ENCODE results near the gene DMD. TPM values are rescaled to one million over a fixed set of nuclear protein-coding genes. Genes with fewer than 3 reads are reported as not detected.

The DMD gene
- total and polyA plus RNA-seq, 3 experiments from 2014 or later = 0.03 to 0.48 (median 0.40) TPM

DNA sequence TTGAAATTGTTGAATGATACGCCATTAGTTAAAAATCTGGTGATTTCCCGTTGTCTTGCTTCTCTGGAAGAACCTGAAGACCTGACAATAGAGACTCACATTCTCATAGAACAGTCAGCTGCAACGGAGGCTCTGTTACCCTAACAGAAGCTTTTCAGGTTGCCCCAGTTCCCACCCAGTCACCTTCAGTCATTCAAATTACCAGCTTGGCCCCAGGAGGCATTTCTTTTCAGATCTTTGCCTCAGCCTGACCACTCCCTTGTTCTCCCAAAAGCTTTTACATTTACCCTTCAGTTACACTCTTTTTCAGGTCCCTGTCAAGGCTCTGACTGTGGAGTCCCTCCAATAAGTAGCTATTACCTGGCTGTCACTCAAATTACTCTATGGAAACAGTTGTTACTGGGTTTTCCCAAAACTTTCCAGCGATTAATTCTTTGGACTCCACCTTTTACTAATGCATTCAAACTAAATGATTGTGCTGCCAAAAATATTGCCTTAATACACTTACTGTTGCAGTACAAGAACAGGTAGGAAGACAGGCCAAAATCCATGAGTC is 1977.3 kb downstream of the DMD start:
- no peak overlapping the region for H3K4me3 Mint-ChIP-seq
- no peaks in the 10 kb centered on the region for H3K4me1 Mint-ChIP-seq
- no peaks in the 10 kb centered on the region for H3K27me3 ChIP-seq (ENCODE audit: insufficient read depth, low read length, poor library complexity, severe bottlenecking)
- ChIA-PET POLR2A (no interaction called here), CTCF (no interaction called here)
- no peak overlapping the region for H3K27ac Mint-ChIP-seq
- no peaks in the 10 kb centered on the region for H3K36me3 Mint-ChIP-seq
- DNase-seq = no peak
- H3K27me3 Mint-ChIP-seq = peaks cover 0 to 1% of the 10 kb centered on the region in 2 donors
- no peaks in the 10 kb centered on the region for H3K36me3 ChIP-seq (ENCODE audit: insufficient read depth, low read length)
- no peaks in the 10 kb centered on the region for H3K4me1 ChIP-seq (ENCODE audit: insufficient read depth, low read length)
- H3K27ac ChIP-seq (ENCODE audit: low read depth, low read length) = no peak overlapping the region
- peaks cover 0 to 3% (median 0%) of the 10 kb centered on the region in 5 donors for H3K9me3 Mint-ChIP-seq
- H3K4me3 ChIP-seq (ENCODE audit: low read length) = no peak overlapping the region
- no peaks in the 10 kb centered on the region for H3K9me3 ChIP-seq (ENCODE audit: low read length)

GRCh38 chrX:31232506-31232905 is 1978.8 kb downstream of the DMD start:
- Mint-ChIP-seq H3K4me1 (no peaks in the 10 kb centered on the region), H3K27me3 (peaks cover 0 to 1% of the 10 kb centered on the region in 2 donors), H3K9me3 (peaks cover 0 to 3% (median 0%) of the 10 kb centered on the region in 5 donors), H3K4me3 (no peak overlapping the region), H3K36me3 (no peaks in the 10 kb centered on the region), H3K27ac (no peak overlapping the region)
- Histone ChIP-seq H3K9me3 (ENCODE audit: low read length) (no peaks in the 10 kb centered on the region), H3K27me3 (ENCODE audit: insufficient read depth, low read length, poor library complexity, severe bottlenecking) (no peaks in the 10 kb centered on the region), H3K4me1 (ENCODE audit: insufficient read depth, low read length) (no peaks in the 10 kb centered on the region), H3K27ac (ENCODE audit: low read depth, low read length) (no peak overlapping the region), H3K4me3 (ENCODE audit: low read length) (no peak overlapping the region), H3K36me3 (ENCODE audit: insufficient read depth, low read length) (no peaks in the 10 kb centered on the region)
- ChIA-PET CTCF (no interaction called here), POLR2A (no interaction called here)
- no peak for DNase-seq

GRCh38 chrX:31228909-31229308 is 1982.4 kb downstream of the DMD start:
- H3K27ac ChIP-seq (ENCODE audit: low read depth, low read length) = no peak overlapping the region
- Mint-ChIP-seq H3K27me3 (peaks cover 0 to 3% of the 10 kb centered on the region in 2 donors), H3K4me1 (no peaks in the 10 kb centered on the region), H3K36me3 (no peaks in the 10 kb centered on the region), H3K27ac (no peak overlapping the region), H3K9me3 (peaks cover 0 to 3% (median 0%) of the 10 kb centered on the region in 5 donors), H3K4me3 (no peak overlapping the region)
- ChIA-PET POLR2A (no interaction called here), CTCF (no interaction called here)
- H3K4me1 ChIP-seq (ENCODE audit: insufficient read depth, low read length) = no peaks in the 10 kb centered on the region
- no peak overlapping the region for H3K4me3 ChIP-seq (ENCODE audit: low read length)
- DNase-seq = no peak
- H3K9me3 ChIP-seq (ENCODE audit: low read length) = no peaks in the 10 kb centered on the region
- no peaks in the 10 kb centered on the region for H3K27me3 ChIP-seq (ENCODE audit: insufficient read depth, low read length, poor library complexity, severe bottlenecking)
- H3K36me3 ChIP-seq (ENCODE audit: insufficient read depth, low read length) = no peaks in the 10 kb centered on the region

GRCh38 chrX:31228415-31228832 is 1982.9 kb downstream of the DMD start:
- Histone ChIP-seq H3K27ac (ENCODE audit: low read depth, low read length) (no peak overlapping the region), H3K27me3 (ENCODE audit: insufficient read depth, low read length, poor library complexity, severe bottlenecking) (no peaks in the 10 kb centered on the region), H3K4me1 (ENCODE audit: insufficient read depth, low read length) (no peaks in the 10 kb centered on the region), H3K36me3 (ENCODE audit: insufficient read depth, low read length) (no peaks in the 10 kb centered on the region), H3K4me3 (ENCODE audit: low read length) (no peak overlapping the region), H3K9me3 (ENCODE audit: low read length) (no peaks in the 10 kb centered on the region)
- POLR2A ChIA-PET = no interaction called here
- Mint-ChIP-seq H3K27me3 (peaks cover 0 to 3% of the 10 kb centered on the region in 2 donors), H3K36me3 (no peaks in the 10 kb centered on the region), H3K4me3 (peak overlapping the region in 1 of 7 donors; percentile 8), H3K27ac (no peak overlapping the region), H3K9me3 (peaks cover 0 to 3% (median 0%) of the 10 kb centered on the region in 5 donors), H3K4me1 (no peaks in the 10 kb centered on the region)
- CTCF ChIA-PET = no interaction called here
- DNase-seq = no peak

GRCh38 chrX:31227250-31227649 is 1984.1 kb downstream of the DMD start:
- Mint-ChIP-seq H3K4me3 (no peak overlapping the region), H3K9me3 (peaks cover 0 to 2% (median 0%) of the 10 kb centered on the region in 5 donors), H3K4me1 (no peaks in the 10 kb centered on the region), H3K27me3 (peaks cover 0 to 2% of the 10 kb centered on the region in 2 donors), H3K36me3 (no peaks in the 10 kb centered on the region), H3K27ac (no peak overlapping the region)
- Histone ChIP-seq H3K27ac (ENCODE audit: low read depth, low read length) (no peak overlapping the region), H3K9me3 (ENCODE audit: low read length) (no peaks in the 10 kb centered on the region), H3K36me3 (ENCODE audit: insufficient read depth, low read length) (no peaks in the 10 kb centered on the region), H3K4me1 (ENCODE audit: insufficient read depth, low read length) (no peaks in the 10 kb centered on the region), H3K4me3 (ENCODE audit: low read length) (no peak overlapping the region), H3K27me3 (ENCODE audit: insufficient read depth, low read length, poor library complexity, severe bottlenecking) (no peaks in the 10 kb centered on the region)
- CTCF ChIA-PET = no interaction called here
- POLR2A ChIA-PET = no interaction called here
- no peak for DNase-seq

DNA sequence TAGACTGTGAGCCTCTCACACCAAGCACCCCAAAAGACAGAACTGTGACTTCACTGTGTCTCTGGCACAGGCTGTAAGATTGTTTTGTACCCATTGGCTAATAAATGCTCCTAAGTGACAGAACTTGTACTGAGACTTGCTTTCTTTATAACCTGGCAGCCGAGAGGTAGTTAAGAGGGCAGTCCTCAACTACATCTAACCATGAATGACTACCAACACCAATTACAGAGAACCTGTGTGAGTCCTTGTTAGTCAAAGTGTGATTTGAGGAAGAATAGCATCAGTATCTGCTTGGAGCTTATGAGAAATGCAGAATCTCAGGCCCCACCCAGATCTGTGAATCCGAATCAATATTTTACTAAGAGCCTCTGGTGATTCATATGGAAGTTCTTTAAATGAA is 1985.5 kb downstream of the DMD start:
- Histone ChIP-seq H3K4me3 (ENCODE audit: low read length) (no peak overlapping the region), H3K27ac (ENCODE audit: low read depth, low read length) (no peak overlapping the region), H3K27me3 (ENCODE audit: insufficient read depth, low read length, poor library complexity, severe bottlenecking) (no peaks in the 10 kb centered on the region), H3K4me1 (ENCODE audit: insufficient read depth, low read length) (no peaks in the 10 kb centered on the region), H3K9me3 (ENCODE audit: low read length) (no peaks in the 10 kb centered on the region), H3K36me3 (ENCODE audit: insufficient read depth, low read length) (no peaks in the 10 kb centered on the region)
- Mint-ChIP-seq H3K4me3 (no peak overlapping the region), H3K9me3 (peaks cover 0 to 2% (median 0%) of the 10 kb centered on the region in 5 donors), H3K4me1 (no peaks in the 10 kb centered on the region), H3K27ac (no peak overlapping the region), H3K36me3 (no peaks in the 10 kb centered on the region), H3K27me3 (peaks cover 0 to 2% of the 10 kb centered on the region in 2 donors)
- ChIA-PET POLR2A (no interaction called here), CTCF (no interaction called here)
- DNase-seq = no peak

- POLR2A ChIA-PET = no interaction called here
- H3K4me1 ChIP-seq (ENCODE audit: insufficient read depth, low read length) = no peaks in the 10 kb centered on the region
- no peaks in the 10 kb centered on the region for H3K9me3 ChIP-seq (ENCODE audit: low read length)
- Mint-ChIP-seq H3K9me3 (peaks cover 0 to 2% (median 0%) of the 10 kb centered on the region in 5 donors), H3K27me3 (peaks cover 0 to 2% of the 10 kb centered on the region in 2 donors), H3K4me1 (no peaks in the 10 kb centered on the region), H3K27ac (no peak overlapping the region), H3K4me3 (no peak overlapping the region), H3K36me3 (no peaks in the 10 kb centered on the region)
- no peaks in the 10 kb centered on the region for H3K36me3 ChIP-seq (ENCODE audit: insufficient read depth, low read length)
- no peak overlapping the region for H3K4me3 ChIP-seq (ENCODE audit: low read length)
- CTCF ChIA-PET = no interaction called here
- H3K27ac ChIP-seq (ENCODE audit: low read depth, low read length) = no peak overlapping the region
- no peaks in the 10 kb centered on the region for H3K27me3 ChIP-seq (ENCODE audit: insufficient read depth, low read length, poor library complexity, severe bottlenecking)
- DNase-seq = no peak
These were observed 1986.9 kb downstream of the DMD start for GRCh38 chrX:31224381-31225012.

GRCh38 chrX:31223817-31224216 is 1987.5 kb downstream of the DMD start:
- Mint-ChIP-seq H3K36me3 (no peaks in the 10 kb centered on the region), H3K27ac (no peak overlapping the region), H3K4me3 (no peak overlapping the region), H3K27me3 (peaks cover 0 to 2% of the 10 kb centered on the region in 2 donors), H3K9me3 (peaks cover 0 to 2% (median 0%) of the 10 kb centered on the region in 5 donors), H3K4me1 (no peaks in the 10 kb centered on the region)
- H3K36me3 ChIP-seq (ENCODE audit: insufficient read depth, low read length) = no peaks in the 10 kb centered on the region
- H3K9me3 ChIP-seq (ENCODE audit: low read length) = no peaks in the 10 kb centered on the region
- DNase-seq = no peak
- H3K4me1 ChIP-seq (ENCODE audit: insufficient read depth, low read length) = no peaks in the 10 kb centered on the region
- H3K4me3 ChIP-seq (ENCODE audit: low read length) = no peak overlapping the region
- POLR2A ChIA-PET = no interaction called here
- CTCF ChIA-PET = no interaction called here
- H3K27ac ChIP-seq (ENCODE audit: low read depth, low read length) = no peak overlapping the region
- H3K27me3 ChIP-seq (ENCODE audit: insufficient read depth, low read length, poor library complexity, severe bottlenecking) = no peaks in the 10 kb centered on the region

Data from CD8-positive, alpha-beta memory T cell (primary cell).